Measurements from ENCODE around the gene MAP10.

DNA sequence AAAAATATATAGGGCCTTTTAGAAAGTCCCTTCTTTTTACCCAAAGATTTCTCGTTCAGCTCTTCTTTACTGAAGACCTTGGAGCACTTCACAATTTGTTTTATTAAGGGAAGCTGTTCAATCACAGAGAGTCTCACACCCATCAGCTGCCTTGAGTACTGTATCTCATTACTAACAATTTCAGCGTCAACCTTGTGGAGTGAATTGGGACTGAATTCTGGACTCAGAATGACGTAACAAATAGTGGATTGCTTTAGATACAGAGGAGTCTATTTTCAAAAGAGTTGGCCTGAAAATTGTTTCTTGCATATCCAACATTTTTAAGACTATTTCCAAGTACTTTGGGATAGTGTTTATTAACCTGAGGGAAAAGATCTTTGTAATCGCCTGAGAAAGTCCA is 7.9 kb downstream of the MAP10 start:
- no peak for TF ChIP-seq POLR2AphosphoS5 (IDR thresholded peaks at IDR 0.05; ENCODE audit: low read depth, low read length)
- TF ChIP-seq, protein P1, sequence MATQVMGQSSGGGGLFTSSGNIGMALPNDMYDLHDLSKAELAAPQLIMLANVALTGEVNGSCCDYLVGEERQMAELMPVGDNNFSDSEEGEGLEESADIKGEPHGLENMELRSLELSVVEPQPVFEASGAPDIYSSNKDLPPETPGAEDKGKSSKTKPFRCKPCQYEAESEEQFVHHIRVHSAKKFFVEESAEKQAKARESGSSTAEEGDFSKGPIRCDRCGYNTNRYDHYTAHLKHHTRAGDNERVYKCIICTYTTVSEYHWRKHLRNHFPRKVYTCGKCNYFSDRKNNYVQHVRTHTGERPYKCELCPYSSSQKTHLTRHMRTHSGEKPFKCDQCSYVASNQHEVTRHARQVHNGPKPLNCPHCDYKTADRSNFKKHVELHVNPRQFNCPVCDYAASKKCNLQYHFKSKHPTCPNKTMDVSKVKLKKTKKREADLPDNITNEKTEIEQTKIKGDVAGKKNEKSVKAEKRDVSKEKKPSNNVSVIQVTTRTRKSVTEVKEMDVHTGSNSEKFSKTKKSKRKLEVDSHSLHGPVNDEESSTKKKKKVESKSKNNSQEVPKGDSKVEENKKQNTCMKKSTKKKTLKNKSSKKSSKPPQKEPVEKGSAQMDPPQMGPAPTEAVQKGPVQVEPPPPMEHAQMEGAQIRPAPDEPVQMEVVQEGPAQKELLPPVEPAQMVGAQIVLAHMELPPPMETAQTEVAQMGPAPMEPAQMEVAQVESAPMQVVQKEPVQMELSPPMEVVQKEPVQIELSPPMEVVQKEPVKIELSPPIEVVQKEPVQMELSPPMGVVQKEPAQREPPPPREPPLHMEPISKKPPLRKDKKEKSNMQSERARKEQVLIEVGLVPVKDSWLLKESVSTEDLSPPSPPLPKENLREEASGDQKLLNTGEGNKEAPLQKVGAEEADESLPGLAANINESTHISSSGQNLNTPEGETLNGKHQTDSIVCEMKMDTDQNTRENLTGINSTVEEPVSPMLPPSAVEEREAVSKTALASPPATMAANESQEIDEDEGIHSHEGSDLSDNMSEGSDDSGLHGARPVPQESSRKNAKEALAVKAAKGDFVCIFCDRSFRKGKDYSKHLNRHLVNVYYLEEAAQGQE (IDR thresholded peaks at IDR 0.05; ENCODE audit: insufficient read depth in 1 of 2, low read depth in 2 of 2, low read length in 2 of 2), result no peak

Data from PFSK-1 (cell line).